ENCODE data around the gene PTPRU.

Gene PTPRU

GRCh38 chr1:29267321-29268070 lies 31.2 kb downstream of the PTPRU start:
- DNase-seq (ENCODE audit: low read depth) = no peak

GRCh38 chr1:29269382-29269781 lies 33.1 kb downstream of the PTPRU start:
- DNase-seq (ENCODE audit: low read depth) = no peak

DNA sequence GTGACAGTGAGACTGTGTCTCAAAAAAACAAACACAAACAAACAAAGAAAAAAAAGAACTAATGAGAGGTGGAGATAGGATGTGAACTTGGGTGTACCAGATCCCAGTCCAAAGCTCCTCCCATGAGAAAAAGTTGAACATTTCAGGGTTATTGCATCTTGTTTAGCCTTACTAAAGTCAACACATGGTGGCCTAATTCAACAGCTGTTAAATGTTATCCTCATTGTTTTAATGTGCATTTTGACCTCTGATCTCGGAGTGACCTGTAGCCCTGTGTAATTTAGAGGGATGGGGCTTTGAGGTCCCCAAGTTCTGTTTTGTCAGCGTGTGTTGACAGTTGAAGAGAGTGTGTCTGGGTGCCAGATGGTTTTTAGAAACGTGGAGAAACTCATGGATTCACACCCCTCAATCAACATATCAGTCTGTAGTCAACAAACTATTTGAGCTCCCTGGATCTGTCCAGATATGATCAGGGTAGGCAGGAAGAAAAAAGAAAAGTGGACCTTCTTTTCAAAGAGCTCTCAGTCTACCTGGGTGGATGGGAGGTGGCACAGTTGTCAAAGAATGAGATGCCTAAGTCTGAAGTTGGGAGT lies 34.7 kb downstream of the PTPRU start:
- no peak for DNase-seq (ENCODE audit: low read depth)

- DNase-seq (ENCODE audit: low read depth) = no peak
These were observed 35.4 kb downstream of the PTPRU start for GRCh38 chr1:29271724-29272123.

DNA sequence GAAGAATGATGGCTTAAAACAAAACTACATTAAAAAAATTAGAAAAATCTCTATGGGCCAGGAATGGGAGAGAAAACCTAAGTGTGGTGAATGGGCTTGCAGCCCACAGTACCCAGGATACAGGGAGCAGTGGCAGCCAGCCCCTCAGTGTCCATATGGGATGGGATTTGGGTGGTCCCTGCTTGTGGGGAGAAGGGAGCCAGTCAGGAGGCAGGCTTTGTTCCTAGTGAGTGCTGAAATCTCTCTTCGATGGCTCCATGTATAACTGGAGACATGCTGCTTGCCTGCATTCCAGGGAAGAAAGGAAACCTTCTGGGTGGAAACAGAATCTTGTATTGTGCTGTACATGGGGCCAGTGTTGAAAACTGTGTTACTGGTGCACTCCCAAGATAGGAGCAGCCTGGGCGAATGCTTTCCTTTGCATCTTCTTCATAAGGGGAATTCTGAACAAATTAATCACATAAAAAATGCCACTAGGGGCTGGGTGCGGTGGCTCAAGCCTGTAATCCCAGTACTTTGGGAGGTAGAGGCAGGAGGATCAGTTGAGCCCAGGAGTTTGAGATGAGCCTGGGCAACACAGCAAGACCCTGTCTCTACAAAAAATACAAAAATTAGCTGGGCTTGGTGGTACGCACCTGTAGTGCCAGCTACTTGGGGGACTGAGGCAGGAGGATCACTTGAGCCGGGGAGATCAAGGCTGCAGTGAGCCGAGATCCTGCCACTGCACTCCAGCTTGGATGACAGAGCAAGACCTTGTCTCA lies 36.0 kb downstream of the PTPRU start:
- DNase-seq (ENCODE audit: low read depth) = no peak

- DNase-seq (ENCODE audit: low read depth) = no peak
These were observed 39.1 kb downstream of the PTPRU start for GRCh38 chr1:29275435-29275834.

GRCh38 chr1:29278124-29278523 lies 41.8 kb downstream of the PTPRU start:
- DNase-seq (ENCODE audit: low read depth) = no peak

GRCh38 chr1:29279406-29279805 lies 43.1 kb downstream of the PTPRU start:
- no peak for DNase-seq (ENCODE audit: low read depth)

GRCh38 chr1:29279951-29280391 lies 43.6 kb downstream of the PTPRU start:
- no peak for DNase-seq (ENCODE audit: low read depth)

- no peak for DNase-seq (ENCODE audit: low read depth)
These were observed 44.2 kb downstream of the PTPRU start for GRCh38 chr1:29280409-29281131.

GRCh38 chr1:29281571-29281970 lies 45.2 kb downstream of the PTPRU start:
- DNase-seq (ENCODE audit: low read depth) = no peak

DNA sequence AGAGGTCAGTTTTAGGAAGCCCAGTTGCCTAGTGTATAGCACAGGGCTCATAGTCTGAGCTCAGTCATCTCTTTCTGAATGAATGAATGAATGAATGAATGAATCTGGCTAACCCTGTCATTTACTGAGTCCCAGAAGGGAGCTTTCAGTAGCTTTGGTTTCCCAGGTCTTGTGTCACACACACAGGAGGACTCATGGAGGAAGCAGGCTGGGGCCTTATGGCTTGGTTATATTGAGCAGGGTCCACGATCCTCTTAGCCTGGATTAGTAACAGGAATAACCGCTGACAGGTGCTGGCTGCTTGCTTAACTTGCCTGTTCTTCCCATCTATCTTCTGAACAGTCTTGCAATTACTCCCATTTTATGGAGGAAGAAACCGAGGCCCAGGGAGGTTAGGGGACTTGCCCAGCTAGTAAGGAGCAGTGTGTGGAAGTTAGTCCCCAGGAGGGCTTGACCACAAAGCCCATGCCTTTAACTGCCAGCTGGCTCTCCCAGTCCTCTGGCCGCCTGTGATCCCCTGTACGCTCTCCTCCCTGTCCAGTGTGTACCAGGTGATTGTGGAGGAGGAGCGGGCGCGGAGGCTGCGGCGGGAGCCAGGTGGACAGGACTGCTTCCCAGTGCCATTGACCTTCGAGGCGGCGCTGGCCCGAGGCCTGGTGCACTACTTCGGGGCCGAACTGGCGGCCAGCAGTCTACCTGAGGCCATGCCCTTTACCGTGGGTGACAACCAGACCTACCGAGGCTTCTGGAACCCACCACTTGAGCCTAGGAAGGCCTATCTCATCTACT lies 46.0 kb downstream of the PTPRU start:
- DNase-seq (ENCODE audit: low read depth) = no peak

GRCh38 chr1:29282924-29283803 lies 46.8 kb downstream of the PTPRU start:
- DNase-seq (ENCODE audit: low read depth) = no peak

- DNase-seq (ENCODE audit: low read depth) = no peak
These were observed 47.5 kb downstream of the PTPRU start for GRCh38 chr1:29283804-29284195.

GRCh38 chr1:29284286-29284960 lies 48.1 kb downstream of the PTPRU start:
- no peak for DNase-seq (ENCODE audit: low read depth)

DNA sequence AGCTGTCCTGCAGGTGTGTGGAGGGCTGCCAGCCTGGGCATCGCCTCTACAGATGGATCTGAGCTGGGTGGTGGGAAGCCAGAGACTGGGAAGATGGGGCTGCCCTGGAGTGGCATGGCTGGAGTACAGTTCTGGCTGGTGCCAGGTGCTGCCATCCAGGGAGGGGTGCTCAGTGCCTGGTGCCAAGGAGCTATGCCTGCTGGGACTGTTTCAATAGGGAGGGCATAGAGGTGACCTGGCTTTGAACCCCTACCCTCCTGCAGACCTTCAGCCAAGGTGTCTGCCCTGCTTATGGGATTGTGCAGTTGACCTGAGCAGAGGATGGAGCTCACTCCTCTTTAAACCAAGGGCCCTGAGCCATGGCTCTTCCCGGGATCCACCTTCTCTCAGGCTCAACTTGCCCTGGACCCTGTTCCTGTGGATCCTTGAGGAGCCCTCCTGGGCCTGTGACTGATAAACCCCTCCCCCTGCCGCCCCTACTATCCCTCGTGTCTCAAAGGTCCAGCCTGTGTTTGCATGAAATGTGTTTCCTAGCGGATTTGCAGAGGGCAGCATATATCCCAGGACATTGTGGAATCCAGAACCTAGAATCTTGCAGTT lies 48.7 kb downstream of the PTPRU start:
- no peak for DNase-seq (ENCODE audit: low read depth)

DNA sequence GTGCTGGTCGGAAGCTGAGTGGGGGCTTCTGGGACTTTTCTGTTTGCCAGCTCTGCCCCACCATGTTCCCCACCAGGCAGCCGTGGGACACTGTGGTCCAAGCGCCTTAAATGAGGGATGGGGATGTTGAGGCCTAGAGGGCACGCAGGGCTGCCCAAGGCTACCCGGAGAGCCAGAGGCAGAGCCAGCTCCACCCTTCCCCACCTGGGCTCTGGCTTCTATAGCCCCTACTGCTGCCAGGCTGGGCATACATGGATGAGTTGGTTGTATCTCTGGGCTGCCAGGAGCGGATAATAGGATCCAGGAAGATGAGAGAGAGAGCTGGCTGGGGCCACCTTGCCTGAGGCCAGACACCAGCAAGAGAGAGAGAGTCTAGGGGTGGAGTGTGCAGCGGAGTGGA lies 49.4 kb downstream of the PTPRU start:
- no peak for DNase-seq (ENCODE audit: low read depth)

DNA sequence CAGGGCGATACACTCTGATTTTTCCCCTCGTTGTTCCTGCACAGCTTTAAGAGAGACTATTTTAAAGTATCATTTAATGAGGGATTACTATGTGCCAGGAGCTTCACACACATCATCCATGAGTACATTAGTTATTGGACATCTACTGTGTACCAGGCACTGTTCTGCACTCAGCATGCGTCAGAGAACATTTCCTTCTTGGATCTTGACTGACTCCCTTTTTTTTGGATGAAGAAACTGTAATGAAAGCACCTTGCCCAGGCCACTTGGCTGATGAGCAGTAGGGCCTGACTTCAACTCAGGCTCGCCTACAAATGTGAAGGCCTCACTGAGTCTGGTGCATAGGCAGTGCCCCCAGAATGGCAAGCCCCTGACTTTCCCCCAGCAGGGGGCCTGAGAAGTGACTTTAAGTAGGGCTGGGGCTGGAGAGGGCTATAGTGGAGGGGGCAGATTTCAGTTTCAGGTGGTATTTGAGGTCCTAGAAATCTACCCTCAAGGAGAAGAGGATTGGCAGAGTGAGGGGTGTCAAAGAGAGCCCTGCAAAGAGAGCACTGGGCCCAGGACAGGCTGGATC lies 50.0 kb downstream of the PTPRU start:
- DNase-seq (ENCODE audit: low read depth) = no peak

DNA sequence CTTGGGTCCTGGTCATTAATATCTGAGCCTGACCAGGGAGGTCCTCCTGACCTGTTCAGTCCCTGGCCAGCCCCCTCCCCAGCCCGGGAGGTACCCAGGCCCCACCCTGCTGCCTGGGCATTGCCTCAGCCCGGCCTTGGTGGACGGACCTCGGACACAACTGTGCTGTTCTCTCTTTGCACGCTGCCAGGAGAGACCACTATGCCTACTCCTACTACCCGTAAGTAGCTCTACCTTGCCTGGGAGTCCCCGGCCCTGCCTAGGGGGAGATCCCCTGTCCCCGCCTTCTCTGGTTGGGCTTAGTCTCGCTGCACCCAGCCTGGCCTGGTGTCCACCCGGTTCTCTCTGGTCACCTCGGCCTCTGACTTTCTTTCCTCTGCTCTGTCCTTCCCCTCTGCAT lies 53.2 kb downstream of the PTPRU start:
- no peak for DNase-seq (ENCODE audit: low read depth)

Measured in stimulated activated CD8-positive, alpha-beta memory T cell treated with anti-CD3 and anti-CD28 coated beads, Interleukin-12 subunit alpha, Interleukin-12 subunit beta, amount 100 ng/mL, for 4 hours (primary cell).